ENCODE data around the gene CDK5RAP1.

- TF ChIP-seq CTCF (conservative IDR thresholded peaks at IDR 0.05; ENCODE audit: low read length), result no peak
- TF ChIP-seq EZH2phosphoT487 (IDR thresholded peaks at IDR 0.05; ENCODE audit: borderline replicate concordance), result no peak
Measured at GRCh38 chr20:33317424-33318095, 83.8 kb downstream of the CDK5RAP1 start.

Measured in Loucy (cell line).